Measurements from ENCODE around the gene ZGPAT. TPM values are rescaled to one million over a fixed set of nuclear protein-coding genes. Genes with fewer than 3 reads are reported as not detected.
"Not testable (repeated sequence)": the region's sequence is repeated elsewhere in the genome, so short reads cannot be mapped to it uniquely, and the experiment has no call there.

The ZGPAT gene
- total RNA-seq (11.0 TPM), polyA plus RNA-seq (30.7 TPM)

GRCh38 chr20:63707558-63708300, at the start of gene ZGPAT, which contains the start of gene ARFRP1:
Gene ZGPAT (plus strand): TSS chr20:63708039. CDS start chr20:63708581, 542 bp downstream.
Gene ARFRP1 (minus strand): TSS chr20:63707976. CDS start chr20:63707091, 885 bp downstream.
- WGBS: under 1% methylated on average over 98 of the region's 98 CpGs
- DNase-seq (ENCODE audit: extremely low spot score): peak; percentile 31
- Histone ChIP-seq H3K4me1 (ENCODE audit: insufficient read depth) (no peaks in the 10 kb centered on the region), H3K27ac (ENCODE audit: low read depth) (peak within 1 kb of the TSS; percentile 94), H3K4me3 (ENCODE audit: low read depth, low read length) (peak within 1 kb of the TSS; percentile 97), H3K36me3 (ENCODE audit: insufficient read depth) (peaks cover 2% of the 10 kb centered on the region)

- peak overlapping the region; percentile 59 for H3K4me3 ChIP-seq (ENCODE audit: low read depth, low read length)
- H3K27ac ChIP-seq (ENCODE audit: low read depth): peak overlapping the region; percentile 18
- no peak for DNase-seq (ENCODE audit: extremely low spot score)
- peaks cover 2% of the 10 kb centered on the region for H3K4me1 ChIP-seq (ENCODE audit: insufficient read depth)
- WGBS: 2% methylated on average over 25 of the region's 25 CpGs
- H3K36me3 ChIP-seq (ENCODE audit: insufficient read depth): no peaks in the 10 kb centered on the region
Measured at GRCh38 chr20:63658749-63659187, 49.1 kb upstream of the ZGPAT start.

- no peaks in the 10 kb centered on the region for H3K36me3 ChIP-seq (ENCODE audit: insufficient read depth)
- no peak overlapping the region for H3K27ac ChIP-seq (ENCODE audit: low read depth)
- peaks cover 2% of the 10 kb centered on the region for H3K4me1 ChIP-seq (ENCODE audit: insufficient read depth)
- WGBS: 61% methylated on average over 13 of the region's 13 CpGs
- DNase-seq (ENCODE audit: extremely low spot score): no peak
- peak overlapping the region; percentile 59 for H3K4me3 ChIP-seq (ENCODE audit: low read depth, low read length)
Measured at GRCh38 chr20:63659370-63659769, 48.5 kb upstream of the ZGPAT start.

GRCh38 chr20:63660174-63660573, 47.7 kb upstream of the ZGPAT start:
- not testable (repeated sequence) for H3K36me3 ChIP-seq (ENCODE audit: insufficient read depth); H3K4me1 ChIP-seq (ENCODE audit: insufficient read depth); H3K4me3 ChIP-seq (ENCODE audit: low read depth, low read length); DNase-seq (ENCODE audit: extremely low spot score); H3K27ac ChIP-seq (ENCODE audit: low read depth)
- WGBS: 93% methylated on average over 10 of the region's 10 CpGs

- 85% methylated on average over 8 of the region's 8 CpGs for WGBS
- no peaks in the 10 kb centered on the region for H3K36me3 ChIP-seq (ENCODE audit: insufficient read depth)
- H3K4me3 ChIP-seq (ENCODE audit: low read depth, low read length): no peak overlapping the region
- H3K4me1 ChIP-seq (ENCODE audit: insufficient read depth): peaks cover 2% of the 10 kb centered on the region
- no peak for DNase-seq (ENCODE audit: extremely low spot score)
- no peak overlapping the region for H3K27ac ChIP-seq (ENCODE audit: low read depth)
Measured at GRCh38 chr20:63660622-63661021, 47.2 kb upstream of the ZGPAT start.

- 96% methylated on average over 22 of the region's 22 CpGs for WGBS
- Histone ChIP-seq H3K36me3 (ENCODE audit: insufficient read depth) (no peaks in the 10 kb centered on the region), H3K27ac (ENCODE audit: low read depth) (no peak overlapping the region), H3K4me1 (ENCODE audit: insufficient read depth) (peaks cover 2% of the 10 kb centered on the region), H3K4me3 (ENCODE audit: low read depth, low read length) (no peak overlapping the region)
- DNase-seq (ENCODE audit: extremely low spot score): no peak
Measured at GRCh38 chr20:63661108-63661507, 46.7 kb upstream of the ZGPAT start.

- no peaks in the 10 kb centered on the region for H3K36me3 ChIP-seq (ENCODE audit: insufficient read depth)
Measured at GRCh38 chr20:63661959-63662812, 45.7 kb upstream of the ZGPAT start.

GRCh38 chr20:63662813-63663189, 45.0 kb upstream of the ZGPAT start:
- DNase-seq (ENCODE audit: extremely low spot score): no peak
- Histone ChIP-seq H3K4me1 (ENCODE audit: insufficient read depth) (no peaks in the 10 kb centered on the region), H3K36me3 (ENCODE audit: insufficient read depth) (no peaks in the 10 kb centered on the region), H3K27ac (ENCODE audit: low read depth) (no peak overlapping the region), H3K4me3 (ENCODE audit: low read depth, low read length) (no peak overlapping the region)
- WGBS: 93% methylated on average over 9 of the region's 9 CpGs

More at GRCh38 chr20:63661959-63662812, 45.7 kb upstream of the ZGPAT start:
- no peak for DNase-seq (ENCODE audit: extremely low spot score)
- Histone ChIP-seq H3K27ac (ENCODE audit: low read depth) (no peak overlapping the region), H3K4me3 (ENCODE audit: low read depth, low read length) (no peak overlapping the region), H3K4me1 (ENCODE audit: insufficient read depth) (peaks cover 2% of the 10 kb centered on the region)
- WGBS: 90% methylated on average over 33 of the region's 33 CpGs

GRCh38 chr20:63663332-63664066, 44.3 kb upstream of the ZGPAT start:
- no peak overlapping the region for H3K27ac ChIP-seq (ENCODE audit: low read depth)
- H3K4me1 ChIP-seq (ENCODE audit: insufficient read depth): no peaks in the 10 kb centered on the region
- no peak overlapping the region for H3K4me3 ChIP-seq (ENCODE audit: low read depth, low read length)
- H3K36me3 ChIP-seq (ENCODE audit: insufficient read depth): no peaks in the 10 kb centered on the region
- 92% methylated on average over 26 of the region's 26 CpGs for WGBS
- no peak for DNase-seq (ENCODE audit: extremely low spot score)

- no peak overlapping the region for H3K4me3 ChIP-seq (ENCODE audit: low read depth, low read length)
- H3K4me1 ChIP-seq (ENCODE audit: insufficient read depth): no peaks in the 10 kb centered on the region
- WGBS: 92% methylated on average over 22 of the region's 22 CpGs
- no peaks in the 10 kb centered on the region for H3K36me3 ChIP-seq (ENCODE audit: insufficient read depth)
- no peak for DNase-seq (ENCODE audit: extremely low spot score)
- H3K27ac ChIP-seq (ENCODE audit: low read depth): no peak overlapping the region
Measured at GRCh38 chr20:63664143-63664851, 43.5 kb upstream of the ZGPAT start.

GRCh38 chr20:63664861-63665594, 42.8 kb upstream of the ZGPAT start:
- Histone ChIP-seq H3K4me1 (ENCODE audit: insufficient read depth) (no peaks in the 10 kb centered on the region), H3K4me3 (ENCODE audit: low read depth, low read length) (no peak overlapping the region), H3K36me3 (ENCODE audit: insufficient read depth) (no peaks in the 10 kb centered on the region), H3K27ac (ENCODE audit: low read depth) (no peak overlapping the region)
- DNase-seq (ENCODE audit: extremely low spot score): no peak
- WGBS: 68% methylated on average over 18 of the region's 18 CpGs

- DNase-seq (ENCODE audit: extremely low spot score): no peak
- WGBS: 94% methylated on average over 14 of the region's 14 CpGs
- H3K4me1 ChIP-seq (ENCODE audit: insufficient read depth): no peaks in the 10 kb centered on the region
- no peaks in the 10 kb centered on the region for H3K36me3 ChIP-seq (ENCODE audit: insufficient read depth)
- no peak overlapping the region for H3K27ac ChIP-seq (ENCODE audit: low read depth)
- no peak overlapping the region for H3K4me3 ChIP-seq (ENCODE audit: low read depth, low read length)
Measured at GRCh38 chr20:63665708-63666107, 42.1 kb upstream of the ZGPAT start.
